Colonic mucosa (tissue), 4 donors: ENCODE results near the gene VMP1. TPM values are rescaled to one million over a fixed set of nuclear protein-coding genes. Genes with fewer than 3 reads are reported as not detected.
A peak's percentile ranks its signal among the peaks of the same experiment; 100 is the strongest.

ENCODE experiments used
- DNase-seq: peaks from one replicate; pipeline ENCODE4 v3.0.0-alpha.2; 2020
- H3K27ac ChIP-seq: fragments of 200-600 bp; one replicate; pipeline ENCODE4 v1.8.0; 2021
- H3K27me3 ChIP-seq: fragments of 200-600 bp; one replicate; pipeline ENCODE4 v1.8.0; 2021
- H3K36me3 ChIP-seq: fragments of 200-600 bp; one replicate; pipeline ENCODE4 v1.8.0; 2021
- H3K4me1 ChIP-seq: fragments of 200-600 bp; one replicate; pipeline ENCODE4 v1.8.0; 2021; ENCODE audit warnings: mild to moderate bottlenecking
- H3K4me3 ChIP-seq: fragments of 200-600 bp; one replicate; pipeline ENCODE4 v1.8.0; 2021
- H3K9ac ChIP-seq, 2 donors: one replicate each; pipeline ENCODE4 v1.7.0; 2013; ENCODE audit warnings: control low read depth in 2 of 2, low read depth in 2 of 2, low read length in 2 of 2
- H3K9me3 ChIP-seq: fragments of 200-600 bp; one replicate; pipeline ENCODE4 v1.8.0; 2021
- intact Hi-C: fragments of 100-400 bp; cut with DNase I; formaldehyde crosslinking; loops from one replicate; pipeline ENCODE4 v1.14.1; 2022
- total RNA-seq, 2 donors: library from RNA; stranded (reverse); fragmentation: NEBNext Ultra II Directional in 1 of 2; extraction: Animal tissue kit (Norgen Biotek cat#: 25700) in 1 of 2; gene quantifications; one replicate each; pipeline ENCODE4 v1.2.1, GENCODE V29; 2021
- TF ChIP-seq, protein P1 (sequence below): fragments of 200-600 bp; IDR thresholded peaks from one replicate; pipeline ENCODE4 v1.8.0; 2022; ENCODE audit warnings: antibody characterized with exemption, mild to moderate bottlenecking
- donor health status: healthy.
- donor health status: DM: no; HTN: no; CAD: no.
- donor health status: DM: no; HTN: no; CAD: no.

VMP1 gene
- total RNA-seq, 2 donors from 2014 or later, result 186 to 291 TPM

DNA sequence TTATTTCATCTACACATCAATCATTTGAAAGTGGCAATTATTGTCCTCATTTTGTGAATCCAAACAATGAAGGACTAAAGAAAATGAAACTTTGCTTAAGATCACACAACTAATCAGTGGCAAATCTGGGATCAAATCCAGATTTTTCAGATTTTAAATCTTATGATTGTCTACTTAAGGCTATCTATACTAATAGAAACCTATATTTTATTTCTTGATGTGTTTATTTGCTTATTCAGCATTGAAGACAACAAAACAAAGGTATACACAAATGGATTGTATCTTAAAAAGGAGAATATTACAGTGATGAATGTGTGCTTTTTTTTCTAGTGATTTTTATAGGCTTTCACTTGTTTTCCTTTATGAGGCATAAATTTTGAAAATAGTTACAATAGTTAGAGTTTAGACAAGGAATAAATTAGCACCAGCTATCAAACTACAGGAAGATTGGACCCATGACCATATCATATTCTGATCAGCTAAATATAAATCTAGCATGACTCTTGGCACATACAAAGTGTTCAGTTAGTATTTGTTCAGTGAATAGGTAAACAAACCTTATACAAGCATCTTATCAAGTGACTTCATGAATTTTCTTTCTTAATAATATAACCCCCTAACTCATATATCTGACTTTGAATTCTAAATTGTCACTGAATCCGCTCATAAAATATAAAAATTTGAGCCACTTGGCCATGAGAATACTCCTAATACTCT, 20.5 kb downstream of the VMP1 start:
- DNase-seq, result no peak
- Histone ChIP-seq H3K27me3 (no peaks in the 10 kb centered on the region), H3K4me1 (peaks cover 8% of the 10 kb centered on the region), H3K9ac (no peak overlapping the region), H3K9me3 (no peaks in the 10 kb centered on the region), H3K36me3 (no peaks in the 10 kb centered on the region), H3K4me3 (no peak overlapping the region), H3K27ac (no peak overlapping the region)
- TF ChIP-seq, protein P1, sequence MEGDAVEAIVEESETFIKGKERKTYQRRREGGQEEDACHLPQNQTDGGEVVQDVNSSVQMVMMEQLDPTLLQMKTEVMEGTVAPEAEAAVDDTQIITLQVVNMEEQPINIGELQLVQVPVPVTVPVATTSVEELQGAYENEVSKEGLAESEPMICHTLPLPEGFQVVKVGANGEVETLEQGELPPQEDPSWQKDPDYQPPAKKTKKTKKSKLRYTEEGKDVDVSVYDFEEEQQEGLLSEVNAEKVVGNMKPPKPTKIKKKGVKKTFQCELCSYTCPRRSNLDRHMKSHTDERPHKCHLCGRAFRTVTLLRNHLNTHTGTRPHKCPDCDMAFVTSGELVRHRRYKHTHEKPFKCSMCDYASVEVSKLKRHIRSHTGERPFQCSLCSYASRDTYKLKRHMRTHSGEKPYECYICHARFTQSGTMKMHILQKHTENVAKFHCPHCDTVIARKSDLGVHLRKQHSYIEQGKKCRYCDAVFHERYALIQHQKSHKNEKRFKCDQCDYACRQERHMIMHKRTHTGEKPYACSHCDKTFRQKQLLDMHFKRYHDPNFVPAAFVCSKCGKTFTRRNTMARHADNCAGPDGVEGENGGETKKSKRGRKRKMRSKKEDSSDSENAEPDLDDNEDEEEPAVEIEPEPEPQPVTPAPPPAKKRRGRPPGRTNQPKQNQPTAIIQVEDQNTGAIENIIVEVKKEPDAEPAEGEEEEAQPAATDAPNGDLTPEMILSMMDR, result no peak
- intact Hi-C loops, result no loop called here

DNA sequence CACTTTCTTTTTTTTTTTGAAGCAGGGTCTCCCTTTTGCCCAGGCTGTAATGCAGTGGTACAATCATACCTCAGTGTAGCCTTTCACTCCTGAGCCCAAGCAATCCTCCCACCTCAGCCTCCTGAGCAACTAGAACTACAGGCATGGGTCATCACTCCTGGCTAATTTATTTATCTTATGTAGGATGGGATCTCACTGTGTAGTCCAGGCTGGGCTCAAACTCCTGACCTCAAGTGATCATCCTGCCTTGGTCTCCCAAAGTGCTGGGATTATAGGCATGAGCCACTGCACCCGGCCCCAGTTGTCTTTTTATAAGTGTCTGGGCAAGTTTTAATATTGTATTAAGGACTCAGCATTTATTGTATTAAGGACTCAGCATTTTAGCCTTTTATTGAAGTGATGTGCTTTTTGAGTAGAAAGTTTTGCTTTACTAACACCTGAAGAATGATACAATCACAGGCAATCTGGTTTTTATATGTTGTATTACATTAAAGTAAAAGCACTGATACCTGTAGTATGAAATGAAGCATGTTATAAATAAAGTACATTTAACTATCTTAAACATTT, 22.9 kb downstream of the VMP1 start:
- H3K27me3 ChIP-seq, result no peaks in the 10 kb centered on the region
- no peak overlapping the region for H3K4me3 ChIP-seq

DNA sequence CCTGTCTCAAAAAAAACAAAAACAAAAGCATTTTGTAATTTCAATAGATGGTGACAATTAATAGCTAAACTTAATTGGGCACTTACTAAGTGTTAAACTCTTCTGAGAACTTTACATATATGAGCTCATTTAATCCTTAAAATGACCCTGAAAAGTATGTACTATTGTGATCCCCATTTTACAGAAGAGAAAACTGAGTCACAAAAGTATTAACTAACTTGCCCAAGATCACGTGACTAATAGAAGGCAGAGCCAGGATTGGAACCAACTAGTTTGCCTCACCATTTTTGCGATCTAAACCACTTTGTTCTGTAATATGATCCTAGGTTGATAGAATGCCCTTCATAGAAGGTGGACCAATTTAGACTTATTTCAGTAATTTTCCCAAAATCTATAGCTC, 26.2 kb downstream of the VMP1 start:
- peak overlapping the region; percentile 49 for H3K27ac ChIP-seq
- no peaks in the 10 kb centered on the region for H3K27me3 ChIP-seq
- TF ChIP-seq, protein P1, result no peak
- H3K36me3 ChIP-seq, result no peaks in the 10 kb centered on the region
- H3K9ac ChIP-seq, result peak overlapping the region in 1 of 2 donors; percentile 32
- peaks cover 7% of the 10 kb centered on the region for H3K4me1 ChIP-seq
- H3K4me3 ChIP-seq, result no peak overlapping the region
- no peaks in the 10 kb centered on the region for H3K9me3 ChIP-seq
- DNase-seq, result no peak
- intact Hi-C loops, result no loop called here

More for the DNA sequence above, 22.9 kb downstream of the VMP1 start:
- Histone ChIP-seq H3K4me1 (peaks cover 6% of the 10 kb centered on the region), H3K27ac (no peak overlapping the region), H3K9ac (no peak overlapping the region), H3K36me3 (no peaks in the 10 kb centered on the region), H3K9me3 (no peaks in the 10 kb centered on the region)
- TF ChIP-seq, protein P1, result no peak
- no peak for DNase-seq
- intact Hi-C loops, result no loop called here

DNA sequence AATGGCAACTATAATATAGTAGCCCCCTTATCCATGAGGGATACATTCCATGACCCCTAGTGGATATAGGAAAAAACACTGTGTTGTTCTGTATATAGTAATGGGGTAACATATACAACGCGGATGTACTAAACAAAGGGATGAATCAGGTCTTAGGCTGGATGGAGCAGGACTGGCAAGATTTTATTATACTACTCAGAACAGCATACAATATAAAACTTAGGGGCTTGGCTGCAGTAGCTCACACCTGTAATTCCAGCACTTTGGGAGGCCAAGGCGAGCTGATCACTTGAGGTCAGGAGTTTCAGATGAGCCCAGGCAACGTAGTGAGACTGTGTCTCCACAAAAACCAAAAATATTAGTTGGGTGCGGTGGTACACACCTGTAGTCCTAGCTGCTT, 26.8 kb downstream of the VMP1 start:
- H3K4me3 ChIP-seq, result no peak overlapping the region
- no peaks in the 10 kb centered on the region for H3K36me3 ChIP-seq
- H3K9me3 ChIP-seq, result no peaks in the 10 kb centered on the region
- H3K4me1 ChIP-seq, result peaks cover 7% of the 10 kb centered on the region
- intact Hi-C loops, result no loop called here
- peak overlapping the region; percentile 49 for H3K27ac ChIP-seq
- TF ChIP-seq, protein P1, result no peak
- DNase-seq, result peak; percentile 55
- H3K27me3 ChIP-seq, result no peaks in the 10 kb centered on the region
- H3K9ac ChIP-seq, result peak overlapping the region in 1 of 2 donors; percentile 32

DNA sequence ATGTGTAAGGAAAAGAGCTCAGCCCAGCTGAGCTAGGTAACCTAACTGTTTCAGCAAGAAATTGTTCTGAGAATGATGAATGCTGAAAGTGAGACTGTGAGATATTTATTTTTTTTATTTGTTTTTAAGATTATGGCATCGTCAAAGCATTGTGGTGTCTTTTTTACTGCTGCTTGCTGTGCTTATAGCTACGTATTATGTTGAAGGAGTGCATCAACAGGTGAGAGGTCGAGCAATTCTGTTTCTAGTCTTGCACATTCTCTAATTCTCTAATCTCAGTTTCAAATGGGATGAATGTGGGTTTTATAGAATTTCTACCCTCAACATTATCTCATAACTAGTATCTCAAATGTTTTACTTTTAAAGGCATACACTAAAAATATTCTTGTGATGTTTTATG, 29.9 kb downstream of the VMP1 start:
- TF ChIP-seq, protein P1, result no peak
- DNase-seq, result no peak
- H3K27ac ChIP-seq, result no peak overlapping the region
- H3K9me3 ChIP-seq, result no peaks in the 10 kb centered on the region
- H3K9ac ChIP-seq, result no peak overlapping the region
- intact Hi-C loops, result no loop called here
- H3K4me3 ChIP-seq, result no peak overlapping the region
- H3K27me3 ChIP-seq, result no peaks in the 10 kb centered on the region
- peaks cover 7% of the 10 kb centered on the region for H3K4me1 ChIP-seq
- H3K36me3 ChIP-seq, result no peaks in the 10 kb centered on the region
